A673 (cell line): ENCODE results near the gene CCDC7.
"Not testable (repeated sequence)": the region's sequence is repeated elsewhere in the genome, so short reads cannot be mapped to it uniquely, and the experiment has no call there.

Experiments
- EZH2 ChIP-seq: fragments of 200-600 bp; sonication (generic); IDR thresholded peaks from 2 replicates; pipeline ENCODE4 v1.6.1; 2017; ENCODE audit warnings: borderline replicate concordance, low read depth, mild to moderate bottlenecking, mixed read lengths, antibody characterized with exemption, low read length; ENCODE audit not compliant: poor library complexity, severe bottlenecking
- TF ChIP-seq, protein P1 (sequence below): fragments of 300-800, 200-600 bp; sonication (generic); conservative IDR thresholded peaks from 2 replicates; pipeline ENCODE4 v1.5.1; 2017; ENCODE audit warnings: low read depth, mild to moderate bottlenecking, antibody characterized with exemption, low read length, moderate library complexity, mixed read lengths

DNA sequence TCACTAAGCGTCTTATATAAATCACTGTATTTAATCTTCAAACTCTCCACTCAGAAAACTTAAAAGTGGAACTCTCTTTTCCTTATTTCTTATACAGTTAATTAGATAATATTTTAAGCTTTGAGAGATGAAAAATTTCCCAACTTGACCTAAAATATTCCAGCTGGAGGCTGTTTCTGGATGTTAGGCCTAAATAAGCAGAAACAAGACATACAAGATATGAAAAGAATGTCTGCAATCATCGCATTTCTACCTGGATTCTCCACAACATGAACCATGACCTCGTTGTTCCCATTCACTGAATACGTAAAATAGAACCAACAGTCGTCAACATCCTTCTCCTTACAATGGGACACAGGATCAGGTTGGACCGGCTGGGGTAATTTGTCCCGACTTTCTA lies 464.0 kb downstream of the CCDC7 start:
- not testable (repeated sequence) for TF ChIP-seq EZH2
- TF ChIP-seq, protein P1, sequence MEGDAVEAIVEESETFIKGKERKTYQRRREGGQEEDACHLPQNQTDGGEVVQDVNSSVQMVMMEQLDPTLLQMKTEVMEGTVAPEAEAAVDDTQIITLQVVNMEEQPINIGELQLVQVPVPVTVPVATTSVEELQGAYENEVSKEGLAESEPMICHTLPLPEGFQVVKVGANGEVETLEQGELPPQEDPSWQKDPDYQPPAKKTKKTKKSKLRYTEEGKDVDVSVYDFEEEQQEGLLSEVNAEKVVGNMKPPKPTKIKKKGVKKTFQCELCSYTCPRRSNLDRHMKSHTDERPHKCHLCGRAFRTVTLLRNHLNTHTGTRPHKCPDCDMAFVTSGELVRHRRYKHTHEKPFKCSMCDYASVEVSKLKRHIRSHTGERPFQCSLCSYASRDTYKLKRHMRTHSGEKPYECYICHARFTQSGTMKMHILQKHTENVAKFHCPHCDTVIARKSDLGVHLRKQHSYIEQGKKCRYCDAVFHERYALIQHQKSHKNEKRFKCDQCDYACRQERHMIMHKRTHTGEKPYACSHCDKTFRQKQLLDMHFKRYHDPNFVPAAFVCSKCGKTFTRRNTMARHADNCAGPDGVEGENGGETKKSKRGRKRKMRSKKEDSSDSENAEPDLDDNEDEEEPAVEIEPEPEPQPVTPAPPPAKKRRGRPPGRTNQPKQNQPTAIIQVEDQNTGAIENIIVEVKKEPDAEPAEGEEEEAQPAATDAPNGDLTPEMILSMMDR: not testable (repeated sequence)
